H1 (cell line): ENCODE results near the gene CERS5. TPM values are rescaled to one million over a fixed set of nuclear protein-coding genes. Genes with fewer than 3 reads are reported as not detected.

Experiments used
- CHD7 ChIP-seq: fragments of 300-600 bp; sonication (generic); IDR thresholded peaks from 2 replicates; pipeline ENCODE4 v1.7.1; 2012; ENCODE audit warnings: low read length, moderate library complexity, mild to moderate bottlenecking, inconsistent platforms; ENCODE audit not compliant: insufficient replicate concordance
- CREB1 ChIP-seq: IDR thresholded peaks from 2 replicates; pipeline ENCODE4 v1.6.1; 2012; ENCODE audit warnings: inconsistent platforms
- RBBP5 ChIP-seq: IDR thresholded peaks from 2 replicates; pipeline ENCODE4 v1.7.1; 2012; ENCODE audit warnings: low read depth, mild to moderate bottlenecking, inconsistent platforms, low read length, moderate library complexity, borderline replicate concordance
- TCF12 ChIP-seq: IDR thresholded peaks from 2 replicates; pipeline ENCODE4 v1.6.1; 2011; ENCODE audit warnings: low read depth, mild to moderate bottlenecking, low read length
- polyA plus RNA-seq, 7 experiments: library from polyadenylated mRNA; depleted of rRNA in 3 of 7; stranded (reverse) in 5 of 7; unstranded in 2 of 7; fragments of >200 nt in 5 of 7; fragments of 200-250 nt in 2 of 7; gene quantifications; 1 replicate in 5 of 7; 2 replicates in 1 of 7; 4 replicates in 1 of 7; pipeline versions ENCODE4 v1.2.1 to v1.2.3, GENCODE V29; 2011 to 2013; ENCODE audit warnings: missing spikeins in 2 of 7, mixed read lengths in 2 of 7
- total RNA-seq: library from RNA; stranded (reverse); fragmentation: NEBNext Ultra II Directional; extraction: Animal tissue kit (Norgen Biotek cat#: 25700); gene quantifications from 2 replicates; pipeline ENCODE4 v1.2.1, GENCODE V29; 2021

CERS5 gene
- total and polyA plus RNA-seq, 2 of the 8 experiments (the other 6 are each of a cell fraction or from before 2014, with no cell fraction given) = 69.2 to 119 TPM

- TF ChIP-seq CHD7 = no peak
- no peak for TF ChIP-seq TCF12
- no peak for TF ChIP-seq CREB1
- no peak for TF ChIP-seq RBBP5
These were observed 28.7 kb upstream of the CERS5 start (continued) for GRCh38 chr12:50195832-50196231.
